ENCODE results near the gene SLC14A1. TPM values are rescaled to one million over a fixed set of nuclear protein-coding genes. Genes with fewer than 3 reads are reported as not detected.

SLC14A1 gene
- total RNA-seq, 1 donor from 2014 or later = not detected

- Histone ChIP-seq H3K36me3 (ENCODE audit: insufficient read depth, low read length) (no peaks in the 10 kb centered on the region), H3K4me3 (ENCODE audit: insufficient read depth, low read depth, low read length) (no peak overlapping the region), H3K79me2 (ENCODE audit: insufficient read depth, low read length) (no peaks in the 10 kb centered on the region), H3K27ac (ENCODE audit: low read depth, low read length) (no peak overlapping the region), H3K27me3 (ENCODE audit: insufficient read depth, low read length) (no peaks in the 10 kb centered on the region), H3K9ac (ENCODE audit: low read length) (no peak overlapping the region), H4K20me1 (ENCODE audit: insufficient read depth, low read length) (no peaks in the 10 kb centered on the region), H3K4me2 (ENCODE audit: low read length) (peak overlapping the region; percentile 42), H3K9me3 (ENCODE audit: insufficient read depth, low read depth, low read length) (no peaks in the 10 kb centered on the region), H3K4me1 (ENCODE audit: insufficient read depth, low read length) (peaks cover 40% of the 10 kb centered on the region), H2AFZ (ENCODE audit: low read depth, low read length) (no peak overlapping the region)
- TF ChIP-seq CTCF (IDR thresholded peaks at IDR 0.05; ENCODE audit: insufficient read depth, low read depth, low read length) (no peak), EZH2 (IDR thresholded peaks at IDR 0.05; ENCODE audit: insufficient read depth, low read length) (no peak)
- peak; percentile 89 for DNase-seq (ENCODE audit: low read depth)
- H3K9me3 Mint-ChIP-seq (ENCODE audit: unreplicated experiment) = no peaks in the 10 kb centered on the region
- FAIRE-seq = peak; percentile 34
- H3K27ac Mint-ChIP-seq (ENCODE audit: unreplicated experiment) = no peak overlapping the region
- H3K36me3 Mint-ChIP-seq (ENCODE audit: low read depth, unreplicated experiment) = no peaks in the 10 kb centered on the region
- H3K4me1 Mint-ChIP-seq (ENCODE audit: low read depth, unreplicated experiment) = no peaks in the 10 kb centered on the region
- H3K4me3 Mint-ChIP-seq (ENCODE audit: unreplicated experiment) = no peak overlapping the region
- H3K27me3 Mint-ChIP-seq (ENCODE audit: low read depth, unreplicated experiment) = peaks cover 14% of the 10 kb centered on the region
These were observed 4.5 kb downstream of the SLC14A1 start for GRCh38 chr18:45728336-45729010.

- Mint-ChIP-seq H3K9me3 (ENCODE audit: unreplicated experiment) (no peaks in the 10 kb centered on the region), H3K4me1 (ENCODE audit: low read depth, unreplicated experiment) (no peaks in the 10 kb centered on the region), H3K36me3 (ENCODE audit: low read depth, unreplicated experiment) (no peaks in the 10 kb centered on the region), H3K27me3 (ENCODE audit: low read depth, unreplicated experiment) (peaks cover 9% of the 10 kb centered on the region), H3K27ac (ENCODE audit: unreplicated experiment) (no peak overlapping the region), H3K4me3 (ENCODE audit: unreplicated experiment) (no peak overlapping the region)
- TF ChIP-seq CTCF (IDR thresholded peaks at IDR 0.05; ENCODE audit: insufficient read depth, low read depth, low read length) = no peak
- TF ChIP-seq EZH2 (IDR thresholded peaks at IDR 0.05; ENCODE audit: insufficient read depth, low read length) = no peak
- H3K9me3 ChIP-seq (ENCODE audit: insufficient read depth, low read depth, low read length) = no peaks in the 10 kb centered on the region
- H3K27me3 ChIP-seq (ENCODE audit: insufficient read depth, low read length) = no peaks in the 10 kb centered on the region
- peak overlapping the region; percentile 39 for H3K4me2 ChIP-seq (ENCODE audit: low read length)
- no peaks in the 10 kb centered on the region for H4K20me1 ChIP-seq (ENCODE audit: insufficient read depth, low read length)
- H3K79me2 ChIP-seq (ENCODE audit: insufficient read depth, low read length) = no peaks in the 10 kb centered on the region
- no peak for FAIRE-seq
- H3K4me3 ChIP-seq (ENCODE audit: insufficient read depth, low read depth, low read length) = no peak overlapping the region
- H2AFZ ChIP-seq (ENCODE audit: low read depth, low read length) = no peak overlapping the region
- H3K36me3 ChIP-seq (ENCODE audit: insufficient read depth, low read length) = no peaks in the 10 kb centered on the region
- H3K4me1 ChIP-seq (ENCODE audit: insufficient read depth, low read length) = peaks cover 36% of the 10 kb centered on the region
- no peak overlapping the region for H3K27ac ChIP-seq (ENCODE audit: low read depth, low read length)
- no peak overlapping the region for H3K9ac ChIP-seq (ENCODE audit: low read length)
- peak; percentile 89 for DNase-seq (ENCODE audit: low read depth)
These were observed 7.0 kb downstream of the SLC14A1 start for GRCh38 chr18:45730832-45731575.

GRCh38 chr18:45731716-45732115, 7.7 kb downstream of the SLC14A1 start:
- Histone ChIP-seq H3K9me3 (ENCODE audit: insufficient read depth, low read depth, low read length) (no peaks in the 10 kb centered on the region), H3K4me2 (ENCODE audit: low read length) (peak overlapping the region; percentile 32), H3K36me3 (ENCODE audit: insufficient read depth, low read length) (no peaks in the 10 kb centered on the region), H3K4me3 (ENCODE audit: insufficient read depth, low read depth, low read length) (no peak overlapping the region), H3K27ac (ENCODE audit: low read depth, low read length) (no peak overlapping the region), H3K4me1 (ENCODE audit: insufficient read depth, low read length) (peaks cover 35% of the 10 kb centered on the region), H3K9ac (ENCODE audit: low read length) (no peak overlapping the region), H3K79me2 (ENCODE audit: insufficient read depth, low read length) (no peaks in the 10 kb centered on the region), H2AFZ (ENCODE audit: low read depth, low read length) (no peak overlapping the region), H4K20me1 (ENCODE audit: insufficient read depth, low read length) (no peaks in the 10 kb centered on the region), H3K27me3 (ENCODE audit: insufficient read depth, low read length) (no peaks in the 10 kb centered on the region)
- H3K36me3 Mint-ChIP-seq (ENCODE audit: low read depth, unreplicated experiment) = no peaks in the 10 kb centered on the region
- TF ChIP-seq EZH2 (IDR thresholded peaks at IDR 0.05; ENCODE audit: insufficient read depth, low read length) = no peak
- no peak for TF ChIP-seq CTCF (IDR thresholded peaks at IDR 0.05; ENCODE audit: insufficient read depth, low read depth, low read length)
- H3K4me1 Mint-ChIP-seq (ENCODE audit: low read depth, unreplicated experiment) = no peaks in the 10 kb centered on the region
- FAIRE-seq (no peak), DNase-seq (ENCODE audit: low read depth) (no peak)
- H3K27ac Mint-ChIP-seq (ENCODE audit: unreplicated experiment) = no peak overlapping the region
- H3K9me3 Mint-ChIP-seq (ENCODE audit: unreplicated experiment) = no peaks in the 10 kb centered on the region
- no peak overlapping the region for H3K4me3 Mint-ChIP-seq (ENCODE audit: unreplicated experiment)
- peaks cover 9% of the 10 kb centered on the region for H3K27me3 Mint-ChIP-seq (ENCODE audit: low read depth, unreplicated experiment)
